Measurements from ENCODE around the gene MED10.

GRCh38 chr5:6379246-6379645 lies 899 bp upstream of the MED10 start:
- no peak for TF ChIP-seq HSF4 (CRISPR knock-in tag; IDR thresholded peaks at IDR 0.05; ENCODE audit: borderline replicate concordance)
- TF ChIP-seq STAT5B (CRISPR knock-in tag; IDR thresholded peaks at IDR 0.05): no peak
- TF ChIP-seq CTCF (IDR thresholded peaks at IDR 0.05 in 2 of 3, conservative IDR thresholded peaks at IDR 0.05 in 1 of 3; ENCODE audit: insufficient read depth in 2 of 3, low read depth in 1 of 3, low read length in 3 of 3): no peak
- TF ChIP-seq, protein P1, sequence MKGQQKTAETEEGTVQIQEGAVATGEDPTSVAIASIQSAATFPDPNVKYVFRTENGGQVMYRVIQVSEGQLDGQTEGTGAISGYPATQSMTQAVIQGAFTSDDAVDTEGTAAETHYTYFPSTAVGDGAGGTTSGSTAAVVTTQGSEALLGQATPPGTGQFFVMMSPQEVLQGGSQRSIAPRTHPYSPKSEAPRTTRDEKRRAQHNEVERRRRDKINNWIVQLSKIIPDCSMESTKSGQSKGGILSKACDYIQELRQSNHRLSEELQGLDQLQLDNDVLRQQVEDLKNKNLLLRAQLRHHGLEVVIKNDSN (CRISPR knock-in tag; IDR thresholded peaks at IDR 0.05): no peak

All from K562 (cell line).